Nephron (organoid): ENCODE measurements around the gene SLC39A10.

ENCODE experiments used
- H3K27ac Mint-ChIP-seq, 3 experiments: 2 replicates each; pipeline ENCODE4 v1.8.0; 2020; ENCODE audit warnings: mixed read lengths in 3 of 3, mild to moderate bottlenecking in 2 of 3, moderate library complexity in 1 of 3
- H3K27me3 Mint-ChIP-seq: 2 replicates; pipeline ENCODE4 v1.8.0; 2021; ENCODE audit warnings: low read depth, mild to moderate bottlenecking, moderate library complexity, mixed read lengths
- H3K36me3 Mint-ChIP-seq: 2 replicates; pipeline ENCODE4 v1.8.0; 2020; ENCODE audit warnings: low read depth, mixed read lengths
- H3K4me1 Mint-ChIP-seq: 2 replicates; pipeline ENCODE4 v1.8.0; 2020; ENCODE audit warnings: mixed read lengths
- H3K4me3 Mint-ChIP-seq, 3 experiments: 2 replicates each; pipeline ENCODE4 v1.8.0; 2020; ENCODE audit warnings: mild to moderate bottlenecking in 3 of 3, mixed read lengths in 3 of 3, moderate library complexity in 2 of 3
- H3K9me3 Mint-ChIP-seq: 2 replicates; pipeline ENCODE4 v1.8.0; 2020; ENCODE audit warnings: mixed read lengths
- TF ChIP-seq, protein P1 (sequence below), 3 experiments: fragments of 200-600 bp; sonication (generic); IDR thresholded peaks; one replicate each; pipeline ENCODE4 v1.5.0; 2021; ENCODE audit warnings: antibody characterized with exemption in 3 of 3; ENCODE audit not compliant: unreplicated experiment in 3 of 3

SLC39A10 gene

GRCh38 chr2:195671563-195671962 lies 14.5 kb downstream of the SLC39A10 start:
- H3K36me3 Mint-ChIP-seq, result peaks cover 18% of the 10 kb centered on the region
- no peak overlapping the region for H3K4me3 Mint-ChIP-seq
- TF ChIP-seq, protein P1, sequence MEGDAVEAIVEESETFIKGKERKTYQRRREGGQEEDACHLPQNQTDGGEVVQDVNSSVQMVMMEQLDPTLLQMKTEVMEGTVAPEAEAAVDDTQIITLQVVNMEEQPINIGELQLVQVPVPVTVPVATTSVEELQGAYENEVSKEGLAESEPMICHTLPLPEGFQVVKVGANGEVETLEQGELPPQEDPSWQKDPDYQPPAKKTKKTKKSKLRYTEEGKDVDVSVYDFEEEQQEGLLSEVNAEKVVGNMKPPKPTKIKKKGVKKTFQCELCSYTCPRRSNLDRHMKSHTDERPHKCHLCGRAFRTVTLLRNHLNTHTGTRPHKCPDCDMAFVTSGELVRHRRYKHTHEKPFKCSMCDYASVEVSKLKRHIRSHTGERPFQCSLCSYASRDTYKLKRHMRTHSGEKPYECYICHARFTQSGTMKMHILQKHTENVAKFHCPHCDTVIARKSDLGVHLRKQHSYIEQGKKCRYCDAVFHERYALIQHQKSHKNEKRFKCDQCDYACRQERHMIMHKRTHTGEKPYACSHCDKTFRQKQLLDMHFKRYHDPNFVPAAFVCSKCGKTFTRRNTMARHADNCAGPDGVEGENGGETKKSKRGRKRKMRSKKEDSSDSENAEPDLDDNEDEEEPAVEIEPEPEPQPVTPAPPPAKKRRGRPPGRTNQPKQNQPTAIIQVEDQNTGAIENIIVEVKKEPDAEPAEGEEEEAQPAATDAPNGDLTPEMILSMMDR (IDR thresholded peaks at IDR 0.05; ENCODE audit: unreplicated experiment in 3 of 3), result no peak
- no peaks in the 10 kb centered on the region for H3K4me1 Mint-ChIP-seq
- H3K27me3 Mint-ChIP-seq, result no peaks in the 10 kb centered on the region
- peaks cover 2% of the 10 kb centered on the region for H3K9me3 Mint-ChIP-seq
- H3K27ac Mint-ChIP-seq, result peak overlapping the region in 1 of 3 experiments; percentile 45

- TF ChIP-seq, protein P1 (IDR thresholded peaks at IDR 0.05; ENCODE audit: unreplicated experiment in 3 of 3), result no peak
- Mint-ChIP-seq H3K4me1 (no peaks in the 10 kb centered on the region), H3K9me3 (peaks cover 2% of the 10 kb centered on the region), H3K27me3 (no peaks in the 10 kb centered on the region), H3K27ac (no peak overlapping the region), H3K4me3 (no peak overlapping the region), H3K36me3 (peaks cover 22% of the 10 kb centered on the region)
Measured at GRCh38 chr2:195672674-195673073, 15.6 kb downstream of the SLC39A10 start.

GRCh38 chr2:195674491-195675221 lies 17.6 kb downstream of the SLC39A10 start:
- Mint-ChIP-seq H3K4me1 (no peaks in the 10 kb centered on the region), H3K27ac (peak overlapping the region in 1 of 3 experiments; percentile 59), H3K36me3 (peaks cover 27% of the 10 kb centered on the region), H3K27me3 (no peaks in the 10 kb centered on the region), H3K4me3 (no peak overlapping the region), H3K9me3 (peaks cover 2% of the 10 kb centered on the region)
- TF ChIP-seq, protein P1 (IDR thresholded peaks at IDR 0.05; ENCODE audit: unreplicated experiment in 3 of 3), result no peak

DNA sequence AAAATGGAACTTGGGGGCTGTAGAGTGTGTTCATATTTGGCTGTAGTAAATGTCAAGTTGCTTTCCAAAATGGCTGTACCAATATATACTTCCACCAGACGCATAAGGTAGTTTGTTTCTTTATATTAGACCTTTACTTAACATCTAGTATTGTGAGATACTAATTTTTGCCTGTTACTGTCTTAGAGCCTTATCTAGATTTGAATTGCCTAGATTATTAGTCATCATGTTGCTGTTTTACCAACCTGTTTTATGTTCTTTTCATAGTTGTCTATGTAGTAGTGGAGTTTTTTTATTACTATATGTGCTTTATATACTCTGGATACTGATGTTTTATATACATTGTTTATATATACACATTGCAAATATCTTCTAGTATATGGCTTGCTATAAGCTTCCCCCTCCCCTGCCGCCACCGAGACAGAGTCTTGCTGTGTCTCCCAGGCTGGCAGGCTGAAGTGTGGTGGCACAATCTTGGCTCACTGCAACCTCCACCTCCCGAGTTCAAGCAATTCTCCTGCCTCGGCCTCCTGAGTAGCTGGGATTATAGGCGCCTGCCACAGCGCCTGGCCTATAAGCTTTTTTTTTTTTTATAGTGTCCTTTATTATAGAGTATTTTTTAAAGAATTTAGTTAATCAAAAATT lies 18.9 kb downstream of the SLC39A10 start:
- TF ChIP-seq, protein P1 (IDR thresholded peaks at IDR 0.05; ENCODE audit: unreplicated experiment in 3 of 3), result no peak
- Mint-ChIP-seq H3K4me1 (no peaks in the 10 kb centered on the region), H3K4me3 (no peak overlapping the region), H3K27me3 (no peaks in the 10 kb centered on the region), H3K36me3 (peaks cover 40% of the 10 kb centered on the region), H3K27ac (no peak overlapping the region), H3K9me3 (peaks cover 6% of the 10 kb centered on the region)

DNA sequence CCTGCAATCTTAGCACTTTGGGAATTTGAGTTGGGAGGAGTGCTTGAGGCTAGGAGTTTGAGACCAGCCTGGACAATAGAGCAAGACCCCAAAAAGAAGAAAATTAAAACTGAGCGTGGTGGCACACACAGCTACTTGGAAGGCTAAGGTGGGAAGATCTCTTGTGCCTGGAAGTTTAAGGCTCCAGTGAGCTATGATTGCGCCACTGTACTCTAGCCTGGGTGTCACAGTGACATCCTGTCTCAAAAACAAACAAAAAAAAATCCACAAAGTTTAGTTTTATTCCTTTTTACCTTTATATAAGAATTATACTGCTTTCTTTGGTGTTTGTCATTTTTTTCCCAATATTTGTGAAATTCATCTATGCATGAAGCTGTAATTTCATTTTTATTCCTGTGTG lies 20.3 kb downstream of the SLC39A10 start:
- Mint-ChIP-seq H3K27ac (no peak overlapping the region), H3K9me3 (peaks cover 6% of the 10 kb centered on the region), H3K36me3 (peaks cover 46% of the 10 kb centered on the region), H3K4me1 (no peaks in the 10 kb centered on the region), H3K4me3 (no peak overlapping the region), H3K27me3 (no peaks in the 10 kb centered on the region)
- TF ChIP-seq, protein P1 (IDR thresholded peaks at IDR 0.05; ENCODE audit: unreplicated experiment in 3 of 3), result no peak
